22Rv1 (cell line): ENCODE measurements around the gene SH3D19.

Experiments
- H3K27ac ChIP-seq: fragments of 450-650 bp; 2 replicates; pipeline ENCODE4 v1.5.1; 2017
- CTCF ChIP-seq: fragments of 450-650 bp; IDR thresholded peaks from 2 replicates; pipeline ENCODE4 v1.5.1; 2017; ENCODE audit warnings: mild to moderate bottlenecking
- ZFX ChIP-seq: fragments of 450-650 bp; IDR thresholded peaks from 2 replicates; pipeline ENCODE4 v1.6.1; 2017; ENCODE audit warnings: antibody characterized with exemption, borderline replicate concordance

The SH3D19 gene

GRCh38 chr4:151310124-151310728 lies 15.2 kb downstream of the SH3D19 start:
- no peak overlapping the region for H3K27ac ChIP-seq
- no peak for TF ChIP-seq ZFX
- no peak for TF ChIP-seq CTCF

DNA sequence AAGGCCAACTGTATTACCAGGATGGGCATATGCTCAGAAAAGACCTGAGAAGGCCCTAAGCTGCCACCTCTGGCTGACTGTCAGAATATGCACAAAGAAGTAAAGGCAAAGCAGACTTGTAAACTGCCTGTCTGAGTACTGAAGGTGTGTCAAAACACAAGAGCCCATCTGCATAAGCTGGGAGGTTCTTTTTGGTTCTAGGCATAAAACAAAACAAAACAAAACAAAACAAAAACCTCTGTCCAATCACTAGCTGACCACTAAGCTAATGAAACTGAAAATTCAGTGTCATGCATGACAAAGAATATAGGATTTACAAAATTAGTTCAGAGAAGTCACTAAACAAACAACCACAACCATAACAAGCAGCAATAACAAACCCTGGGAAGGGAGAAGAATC lies 20.6 kb downstream of the SH3D19 start:
- peak; percentile 32; the same call in 1 of the 2 replicates for TF ChIP-seq CTCF
- no peak for TF ChIP-seq ZFX
- peak overlapping the region; percentile 15; the same call in 1 of the 2 replicates for H3K27ac ChIP-seq

DNA sequence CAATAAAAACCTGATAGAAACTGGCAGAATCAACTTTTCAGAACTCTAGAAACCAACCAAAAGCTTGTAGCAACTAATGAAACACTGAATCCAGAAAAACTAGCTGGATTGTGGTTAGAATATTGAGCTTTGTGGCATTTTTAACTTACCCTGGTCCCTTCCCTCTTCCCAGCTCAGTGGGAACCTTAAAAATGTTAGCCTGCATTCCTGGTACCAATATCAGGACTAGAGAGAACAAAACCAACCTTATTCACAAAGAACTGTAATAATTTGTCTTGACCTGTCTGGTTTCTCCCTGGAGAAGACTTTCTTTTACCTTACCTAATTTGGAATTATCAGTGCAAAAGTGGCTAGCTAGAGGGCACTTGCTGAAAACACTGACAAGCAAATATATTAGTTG lies 21.2 kb downstream of the SH3D19 start:
- TF ChIP-seq CTCF (no peak), ZFX (no peak)
- H3K27ac ChIP-seq, result peak overlapping the region; percentile 15; the same call in 1 of the 2 replicates

DNA sequence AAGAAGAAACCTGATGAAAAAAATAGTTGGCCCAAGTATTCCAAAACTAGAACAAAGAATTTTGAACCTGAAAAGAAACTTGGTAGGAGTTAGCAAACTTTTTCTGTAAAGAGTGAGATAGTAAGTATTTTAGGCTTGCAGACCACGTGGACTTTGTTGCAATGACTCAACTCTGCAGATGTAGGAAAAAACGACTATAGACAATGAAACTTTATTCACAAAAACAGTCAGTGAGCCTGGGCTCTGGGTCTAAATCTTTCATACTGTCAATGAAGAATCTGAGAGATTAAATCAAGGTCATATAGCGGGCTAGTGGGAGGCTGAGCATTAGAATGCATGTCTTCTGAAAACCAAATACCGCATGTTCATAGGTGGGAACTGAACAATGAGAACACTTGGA lies 23.0 kb downstream of the SH3D19 start:
- H3K27ac ChIP-seq, result no peak overlapping the region
- TF ChIP-seq CTCF (no peak), ZFX (no peak)

DNA sequence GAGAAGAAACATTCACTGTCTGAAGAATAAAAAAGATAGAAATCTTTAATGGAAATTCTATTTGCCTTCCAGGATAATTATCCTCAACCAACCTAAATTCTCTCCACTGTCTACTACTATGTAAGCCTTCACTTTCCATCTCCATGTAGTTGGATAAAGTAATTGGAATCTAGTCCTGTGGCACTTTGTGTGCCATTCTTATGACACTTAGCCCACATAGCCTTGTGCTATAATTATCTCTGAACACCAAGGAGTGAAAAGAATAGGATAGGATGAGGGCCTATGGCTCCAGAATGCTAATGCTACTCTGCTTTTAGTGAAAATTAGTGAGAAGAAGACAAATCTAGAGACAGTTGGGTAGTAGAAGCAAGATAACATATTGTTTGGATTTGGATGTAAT lies 28.2 kb downstream of the SH3D19 start:
- H3K27ac ChIP-seq, result no peak overlapping the region
- TF ChIP-seq CTCF (no peak), ZFX (no peak)

GRCh38 chr4:151296227-151296626 lies 29.2 kb downstream of the SH3D19 start:
- no peak for TF ChIP-seq CTCF
- TF ChIP-seq ZFX, result no peak
- H3K27ac ChIP-seq, result no peak overlapping the region

- H3K27ac ChIP-seq, result no peak overlapping the region
- TF ChIP-seq ZFX, result no peak
- TF ChIP-seq CTCF, result no peak
Observed at GRCh38 chr4:151294833-151295496, 30.4 kb downstream of the SH3D19 start.
